HG03066 (cell line): ENCODE measurements around the gene MYOM1.

Experiments used
- ATAC-seq: cut with Tn5 transposase; IDR thresholded peaks from one replicate; pipeline ENCODE4 v1.9.1; 2021; ENCODE audit warnings: low read depth; ENCODE audit not compliant: unreplicated experiment

The MYOM1 gene

GRCh38 chr18:3219631-3220335 is at the start of gene MYOM1:
MYOM1 (minus strand) TSS chr18:3219968; CDS start chr18:3215223, 4,745 bp downstream.
- no peak for ATAC-seq

GRCh38 chr18:3269241-3269913 is 49.6 kb upstream of the MYOM1 start:
- no peak for ATAC-seq

GRCh38 chr18:3268306-3268705 is 48.5 kb upstream of the MYOM1 start:
- ATAC-seq: no peak

- no peak for ATAC-seq
These were observed 46.4 kb upstream of the MYOM1 start for GRCh38 chr18:3266062-3266608.

- ATAC-seq: no peak
These were observed 45.8 kb upstream of the MYOM1 start for GRCh38 chr18:3265564-3266033.

GRCh38 chr18:3264362-3264761 is 44.6 kb upstream of the MYOM1 start:
- ATAC-seq: no peak

GRCh38 chr18:3263132-3263700 is 43.4 kb upstream of the MYOM1 start:
- ATAC-seq: no peak

- ATAC-seq: peak; percentile 32
These were observed 42.7 kb upstream of the MYOM1 start for GRCh38 chr18:3262234-3263131.

- ATAC-seq: peak; percentile 80
These were observed 41.8 kb upstream of the MYOM1 start, which contains the start of gene MYL12B for GRCh38 chr18:3261373-3262233. MYL12B (plus strand) TSS chr18:3262133; CDS start chr18:3272899, 10,766 bp downstream.

- ATAC-seq: no peak
These were observed 41.2 kb upstream of the MYOM1 start for GRCh38 chr18:3260995-3261372.

GRCh38 chr18:3257627-3258120 is 37.9 kb upstream of the MYOM1 start:
- ATAC-seq: no peak

GRCh38 chr18:3256693-3257626 is 37.2 kb upstream of the MYOM1 start:
- no peak for ATAC-seq

GRCh38 chr18:3255611-3256165 is 35.9 kb upstream of the MYOM1 start:
- ATAC-seq: no peak

GRCh38 chr18:3254725-3255124 is 35.0 kb upstream of the MYOM1 start:
- no peak for ATAC-seq

GRCh38 chr18:3252843-3253242 is 33.1 kb upstream of the MYOM1 start:
- ATAC-seq: no peak

GRCh38 chr18:3251963-3252277 is 32.2 kb upstream of the MYOM1 start:
- no peak for ATAC-seq

GRCh38 chr18:3251249-3251962 is 31.6 kb upstream of the MYOM1 start:
- no peak for ATAC-seq
